WTC11 (cell line): ENCODE results near the gene GTPBP6. TPM values are rescaled to one million over a fixed set of nuclear protein-coding genes. Genes with fewer than 3 reads are reported as not detected.

Source experiments
- ATAC-seq: fragments of 200-7000 bp; cut with Tn5 transposase; 2 replicates; pipeline ENCODE4 v1.10.0; 2021; ENCODE audit warnings: mild to moderate bottlenecking, moderate library complexity
- CTCF ChIA-PET: fragments of 300-600 bp; sonication (Branson Sonifier 250); formaldehyde crosslinking; loops from one replicate; lab custom pipeline; 2021; ENCODE audit warnings: antibody characterized with exemption; lab: Charles Lee
- POLR2A ChIA-PET: fragments of 350-600 bp; sonication (Branson Sonifier 250); formaldehyde crosslinking; loops from one replicate; lab custom pipeline; 2021; ENCODE audit warnings: antibody characterized with exemption; lab: Charles Lee
- DNase-seq: peaks from one replicate; pipeline ENCODE4 v3.0.0; 2021; ENCODE audit warnings: low spot score
- H3K27ac Mint-ChIP-seq: 2 replicates; pipeline ENCODE4 v1.8.0; 2021; ENCODE audit warnings: mixed read lengths
- H3K27me3 Mint-ChIP-seq: 2 replicates; pipeline ENCODE4 v1.8.0; 2021; ENCODE audit warnings: low read depth, mild to moderate bottlenecking, moderate library complexity, mixed read lengths
- H3K36me3 Mint-ChIP-seq: 2 replicates; pipeline ENCODE4 v1.8.0; 2021; ENCODE audit warnings: mixed read lengths
- H3K4me1 Mint-ChIP-seq: 2 replicates; pipeline ENCODE4 v1.8.0; 2022; ENCODE audit warnings: mixed read lengths
- H3K4me3 Mint-ChIP-seq: 2 replicates; pipeline ENCODE4 v1.8.0; 2021; ENCODE audit warnings: mild to moderate bottlenecking, moderate library complexity, mixed read lengths
- H3K9me3 Mint-ChIP-seq: 2 replicates; pipeline ENCODE4 v1.8.0; 2021; ENCODE audit warnings: mixed read lengths
- ATF1 ChIP-seq: sonication (generic); formaldehyde crosslinking; IDR thresholded peaks from 2 replicates; pipeline ENCODE4 v1.8.1; 2023; ENCODE audit warnings: mild to moderate bottlenecking, moderate library complexity, missing genetic modification reagents
- ATF3 ChIP-seq: sonication (generic); formaldehyde crosslinking; conservative IDR thresholded peaks from 2 replicates; pipeline ENCODE4 v1.8.1; 2022; ENCODE audit warnings: mild to moderate bottlenecking, missing genetic modification reagents
- CTCF ChIP-seq: fragments of 200-600 bp; IDR thresholded peaks from 2 replicates; pipeline ENCODE4 v1.8.0; 2022; ENCODE audit warnings: antibody characterized with exemption
- EMX1 ChIP-seq: fragments of 250-450 bp; sonication (Bioruptor Pico); IDR thresholded peaks from 2 replicates; pipeline ENCODE4 v1.8.0; 2021; ENCODE audit warnings: mild to moderate bottlenecking
- FOXP1 ChIP-seq: sonication (generic); formaldehyde crosslinking; IDR thresholded peaks from 2 replicates; pipeline ENCODE4 v1.8.0; 2022; ENCODE audit warnings: missing genetic modification reagents, mild to moderate bottlenecking, moderate library complexity, borderline replicate concordance
- GTF2I ChIP-seq: fragments of 250-450 bp; sonication (Bioruptor Pico); conservative IDR thresholded peaks from 2 replicates; pipeline ENCODE4 v1.4.0; 2021; ENCODE audit warnings: mild to moderate bottlenecking
- MXD4 ChIP-seq: fragments of 250-450 bp; sonication (Bioruptor Pico); IDR thresholded peaks from 2 replicates; pipeline ENCODE4 v1.8.0; 2021; ENCODE audit warnings: mild to moderate bottlenecking, moderate library complexity, borderline replicate concordance
- MYBL2 ChIP-seq: sonication (generic); formaldehyde crosslinking; IDR thresholded peaks from 2 replicates; pipeline ENCODE4 v1.8.1; 2023; ENCODE audit warnings: mild to moderate bottlenecking, moderate library complexity, missing genetic modification reagents
- NFYB ChIP-seq: sonication (generic); formaldehyde crosslinking; conservative IDR thresholded peaks from 2 replicates; pipeline ENCODE4 v1.8.0; 2022; ENCODE audit warnings: low read depth, missing genetic modification reagents
- NR2C2 ChIP-seq: sonication (generic); formaldehyde crosslinking; IDR thresholded peaks from 2 replicates; pipeline ENCODE4 v1.8.0; 2022; ENCODE audit warnings: mild to moderate bottlenecking, missing genetic modification reagents
- OVOL2 ChIP-seq: fragments of 250-450 bp; sonication (Bioruptor Pico); IDR thresholded peaks from 2 replicates; pipeline ENCODE4 v1.9.0; 2021; ENCODE audit warnings: mild to moderate bottlenecking, borderline replicate concordance
- PRDM15 ChIP-seq: sonication (generic); formaldehyde crosslinking; IDR thresholded peaks from 2 replicates; pipeline ENCODE4 v1.8.0; 2022; ENCODE audit warnings: missing genetic modification reagents
- SMAD3 ChIP-seq: sonication (generic); formaldehyde crosslinking; IDR thresholded peaks from 2 replicates; pipeline ENCODE4 v1.8.0; 2022; ENCODE audit warnings: missing genetic modification reagents, mild to moderate bottlenecking, borderline replicate concordance
- SOX15 ChIP-seq: fragments of 250-450 bp; sonication (Bioruptor Pico); IDR thresholded peaks from 2 replicates; pipeline ENCODE4 v1.9.0; 2021; ENCODE audit warnings: mild to moderate bottlenecking
- SP1 ChIP-seq: sonication (generic); formaldehyde crosslinking; conservative IDR thresholded peaks from 2 replicates; pipeline ENCODE4 v1.8.1; 2022; ENCODE audit warnings: missing genetic modification reagents
- TEAD1 ChIP-seq: sonication (generic); formaldehyde crosslinking; IDR thresholded peaks from 2 replicates; pipeline ENCODE4 v1.8.0; 2022; ENCODE audit warnings: mild to moderate bottlenecking, missing genetic modification reagents
- TEAD4 ChIP-seq: sonication (generic); formaldehyde crosslinking; IDR thresholded peaks from 2 replicates; pipeline ENCODE4 v1.8.0; 2022; ENCODE audit warnings: mild to moderate bottlenecking, missing genetic modification reagents
- ZBTB21 ChIP-seq: sonication (generic); formaldehyde crosslinking; IDR thresholded peaks from 2 replicates; pipeline ENCODE4 v1.8.1; 2023; ENCODE audit warnings: mild to moderate bottlenecking, missing genetic modification reagents, borderline replicate concordance
- ZNF317 ChIP-seq: sonication (generic); formaldehyde crosslinking; IDR thresholded peaks from 2 replicates; pipeline ENCODE4 v1.8.1; 2023; ENCODE audit warnings: low read depth, mild to moderate bottlenecking, moderate library complexity, missing genetic modification reagents, borderline replicate concordance
- ZNF416 ChIP-seq: fragments of 250-450 bp; sonication (Bioruptor Pico); IDR thresholded peaks from 2 replicates; pipeline ENCODE4 v1.9.0; 2021; ENCODE audit warnings: mild to moderate bottlenecking, inconsistent platforms
- ZNF671 ChIP-seq: fragments of 250-450 bp; sonication (Bioruptor Pico); IDR thresholded peaks from 2 replicates; pipeline ENCODE4 v1.8.0; 2021; ENCODE audit warnings: mild to moderate bottlenecking
- total RNA-seq: library from RNA; stranded (reverse); gene quantifications from 3 replicates; pipeline ENCODE4 v1.2.3, GENCODE V29; 2021
- TF ChIP-seq, protein P1 (sequence below): sonication (generic); formaldehyde crosslinking; IDR thresholded peaks from 2 replicates; pipeline ENCODE4 v1.8.0; 2022; ENCODE audit warnings: mild to moderate bottlenecking, missing genetic modification reagents
- TF ChIP-seq, protein P2 (sequence below): sonication (generic); formaldehyde crosslinking; IDR thresholded peaks from 2 replicates; pipeline ENCODE4 v1.8.1; 2022; ENCODE audit warnings: low read depth, mild to moderate bottlenecking, moderate library complexity, missing genetic modification reagents, borderline replicate concordance

GTPBP6 gene
- total RNA-seq, 1 experiment from 2014 or later = 63.9 TPM

DNA sequence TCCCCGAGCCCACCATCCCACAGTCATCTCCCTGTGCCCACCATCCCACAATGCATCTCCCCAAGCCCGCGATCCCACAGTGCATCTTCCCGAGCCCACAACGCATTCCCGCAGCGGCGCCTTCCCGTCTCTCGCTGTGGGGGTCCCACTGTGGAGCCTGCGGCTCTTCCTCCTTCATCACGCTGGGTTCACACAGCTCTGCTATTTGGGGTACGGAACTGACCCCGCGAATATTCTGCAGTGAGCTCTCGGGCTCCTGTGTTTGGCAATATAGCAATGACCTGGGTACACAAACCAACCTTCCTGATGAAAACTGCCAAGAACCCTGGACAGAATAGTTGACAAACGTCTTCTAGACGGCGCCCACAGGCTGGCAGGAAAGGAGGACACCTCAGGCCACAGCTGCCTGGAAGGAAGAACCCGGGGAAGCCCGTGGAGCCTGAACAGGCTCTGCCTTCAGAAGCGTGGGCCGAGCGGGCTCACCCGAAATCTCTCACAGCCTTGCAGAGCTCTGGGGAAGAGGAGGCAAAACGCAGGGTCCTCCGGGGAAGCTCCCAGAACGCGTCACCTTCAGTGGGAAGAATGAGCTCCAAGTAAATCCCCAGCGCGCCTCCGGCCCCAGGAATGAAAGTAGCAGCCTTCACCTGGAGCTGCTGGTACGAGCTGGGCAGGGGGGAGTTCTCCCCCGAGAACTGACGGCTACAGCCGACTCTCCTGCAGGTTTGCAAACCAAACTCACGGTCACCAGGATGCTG is 45.2 kb upstream of the GTPBP6 start:
- TF ChIP-seq MYBL2 (CRISPR knock-in tag) (no peak), PRDM15 (CRISPR knock-in tag) (no peak), TEAD1 (CRISPR knock-in tag) (no peak), ZNF416 (no peak), SMAD3 (CRISPR knock-in tag) (no peak), ZNF671 (CRISPR knock-in tag) (no peak), GTF2I (CRISPR knock-in tag) (no peak), FOXP1 (CRISPR knock-in tag) (no peak), ZNF317 (no peak), CTCF (no peak)
- TF ChIP-seq, protein P1, sequence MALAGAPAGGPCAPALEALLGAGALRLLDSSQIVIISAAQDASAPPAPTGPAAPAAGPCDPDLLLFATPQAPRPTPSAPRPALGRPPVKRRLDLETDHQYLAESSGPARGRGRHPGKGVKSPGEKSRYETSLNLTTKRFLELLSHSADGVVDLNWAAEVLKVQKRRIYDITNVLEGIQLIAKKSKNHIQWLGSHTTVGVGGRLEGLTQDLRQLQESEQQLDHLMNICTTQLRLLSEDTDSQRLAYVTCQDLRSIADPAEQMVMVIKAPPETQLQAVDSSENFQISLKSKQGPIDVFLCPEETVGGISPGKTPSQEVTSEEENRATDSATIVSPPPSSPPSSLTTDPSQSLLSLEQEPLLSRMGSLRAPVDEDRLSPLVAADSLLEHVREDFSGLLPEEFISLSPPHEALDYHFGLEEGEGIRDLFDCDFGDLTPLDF (CRISPR knock-in tag) = no peak
- no peak for ATAC-seq
- H3K27me3 Mint-ChIP-seq = no peaks in the 10 kb centered on the region; the same call in 1 of the 2 replicates
- H3K27ac Mint-ChIP-seq = no peak overlapping the region
- peaks cover 48% of the 10 kb centered on the region for H3K36me3 Mint-ChIP-seq
- ChIA-PET POLR2A (no interaction called here), CTCF (no interaction called here)
- H3K4me1 Mint-ChIP-seq = peaks cover under 1% of the 10 kb centered on the region
- H3K9me3 Mint-ChIP-seq = peaks cover 8% of the 10 kb centered on the region
- DNase-seq = no peak
- H3K4me3 Mint-ChIP-seq = no peak overlapping the region

DNA sequence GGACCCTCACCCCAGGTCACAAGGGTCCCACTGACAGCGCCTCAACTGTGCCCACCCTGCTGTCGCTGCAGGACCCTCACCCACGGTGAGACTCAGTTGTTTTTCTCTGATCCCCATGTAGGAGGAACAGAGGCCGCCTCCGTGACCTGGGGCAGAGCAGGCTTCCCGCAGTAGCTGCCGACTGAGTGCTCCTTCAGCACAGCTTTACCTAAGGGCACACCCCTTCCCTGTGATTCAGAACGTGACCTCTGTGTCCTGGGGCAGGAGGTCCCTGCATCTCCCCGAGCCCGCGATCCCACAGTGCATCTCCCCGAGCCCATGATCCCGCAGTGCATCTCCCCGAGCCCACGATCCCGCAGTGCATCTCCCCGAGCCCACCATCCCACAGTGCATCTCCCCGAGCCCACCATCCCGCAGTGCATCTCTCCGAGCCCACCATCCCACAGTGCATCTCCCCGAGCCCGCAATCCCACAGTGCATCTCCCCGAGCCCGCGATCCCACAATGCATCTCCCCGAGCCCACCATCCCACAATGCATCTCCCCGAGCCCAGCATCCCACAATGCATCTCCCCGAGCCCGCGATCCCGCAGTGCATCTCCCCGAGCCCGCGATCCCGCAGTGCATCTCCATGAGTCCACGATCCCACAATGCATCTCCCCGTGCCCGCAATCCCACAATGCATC is 44.5 kb upstream of the GTPBP6 start:
- CTCF ChIA-PET = no interaction called here
- TF ChIP-seq OVOL2 (no peak), SOX15 (CRISPR knock-in tag) (no peak), TEAD4 (CRISPR knock-in tag) (no peak)
- DNase-seq (no peak), ATAC-seq (no peak)
- no peaks in the 10 kb centered on the region; the same call in 1 of the 2 replicates for H3K4me1 Mint-ChIP-seq
- POLR2A ChIA-PET = no interaction called here
- H3K36me3 Mint-ChIP-seq = peaks cover 48% of the 10 kb centered on the region
- no peaks in the 10 kb centered on the region; the same call in 1 of the 2 replicates for H3K27me3 Mint-ChIP-seq
- H3K9me3 Mint-ChIP-seq = peaks cover 8% of the 10 kb centered on the region
- H3K4me3 Mint-ChIP-seq = no peak overlapping the region
- no peak overlapping the region for H3K27ac Mint-ChIP-seq

DNA sequence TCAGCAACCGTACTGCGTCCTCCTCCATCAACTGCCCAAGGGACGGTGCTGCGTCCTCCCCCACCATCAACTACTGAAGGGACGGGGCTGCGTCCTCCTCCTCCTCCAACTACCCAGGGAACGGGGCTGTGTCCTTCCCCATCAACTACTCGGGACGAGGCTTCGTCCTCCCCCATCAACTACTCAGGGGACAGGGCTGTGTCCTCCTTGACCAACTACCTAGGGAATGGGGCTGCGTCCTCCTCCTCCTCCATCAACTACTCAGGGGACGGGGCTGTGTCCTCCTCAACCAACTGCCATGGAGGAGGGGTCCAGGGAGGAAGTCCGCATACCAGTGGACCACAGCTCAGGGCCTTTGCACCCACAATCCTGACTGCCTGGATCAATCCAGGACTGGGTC is 43.8 kb upstream of the GTPBP6 start:
- peak overlapping the region; percentile 82; the same call in 1 of the 2 replicates for H3K27ac Mint-ChIP-seq
- H3K36me3 Mint-ChIP-seq = peaks cover 51% of the 10 kb centered on the region
- no peak overlapping the region for H3K4me3 Mint-ChIP-seq
- no peaks in the 10 kb centered on the region; the same call in 1 of the 2 replicates for H3K4me1 Mint-ChIP-seq
- H3K27me3 Mint-ChIP-seq = no peaks in the 10 kb centered on the region; the same call in 1 of the 2 replicates
- ChIA-PET POLR2A (no interaction called here), CTCF (no interaction called here)
- peaks cover 8% of the 10 kb centered on the region for H3K9me3 Mint-ChIP-seq
- no peak for DNase-seq
- ATAC-seq = no peak
- no peak for TF ChIP-seq NFYB
- no peak for TF ChIP-seq NR2C2 (CRISPR knock-in tag)
- TF ChIP-seq MXD4 (CRISPR knock-in tag) = no peak
- TF ChIP-seq EMX1 (CRISPR knock-in tag) = no peak
- TF ChIP-seq, protein P2, sequence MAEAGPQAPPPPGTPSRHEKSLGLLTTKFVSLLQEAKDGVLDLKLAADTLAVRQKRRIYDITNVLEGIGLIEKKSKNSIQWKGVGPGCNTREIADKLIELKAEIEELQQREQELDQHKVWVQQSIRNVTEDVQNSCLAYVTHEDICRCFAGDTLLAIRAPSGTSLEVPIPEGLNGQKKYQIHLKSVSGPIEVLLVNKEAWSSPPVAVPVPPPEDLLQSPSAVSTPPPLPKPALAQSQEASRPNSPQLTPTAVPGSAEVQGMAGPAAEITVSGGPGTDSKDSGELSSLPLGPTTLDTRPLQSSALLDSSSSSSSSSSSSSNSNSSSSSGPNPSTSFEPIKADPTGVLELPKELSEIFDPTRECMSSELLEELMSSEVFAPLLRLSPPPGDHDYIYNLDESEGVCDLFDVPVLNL (CRISPR knock-in tag) = no peak
- TF ChIP-seq ATF3 (CRISPR knock-in tag) = no peak
- no peak for TF ChIP-seq ATF1 (CRISPR knock-in tag)
- no peak for TF ChIP-seq SP1
- TF ChIP-seq ZBTB21 (CRISPR knock-in tag) = no peak
